GM18526 (cell line): ENCODE measurements around the gene PAFAH1B1.
A peak's percentile ranks its signal among the peaks of the same experiment; 100 is the strongest.

ENCODE experiments used
- POLR2A ChIP-seq: IDR thresholded peaks from 3 replicates; pipeline ENCODE4 v1.6.1; 2011; ENCODE audit not compliant: insufficient read length; ENCODE audit errors: extremely low read depth

PAFAH1B1 gene

DNA sequence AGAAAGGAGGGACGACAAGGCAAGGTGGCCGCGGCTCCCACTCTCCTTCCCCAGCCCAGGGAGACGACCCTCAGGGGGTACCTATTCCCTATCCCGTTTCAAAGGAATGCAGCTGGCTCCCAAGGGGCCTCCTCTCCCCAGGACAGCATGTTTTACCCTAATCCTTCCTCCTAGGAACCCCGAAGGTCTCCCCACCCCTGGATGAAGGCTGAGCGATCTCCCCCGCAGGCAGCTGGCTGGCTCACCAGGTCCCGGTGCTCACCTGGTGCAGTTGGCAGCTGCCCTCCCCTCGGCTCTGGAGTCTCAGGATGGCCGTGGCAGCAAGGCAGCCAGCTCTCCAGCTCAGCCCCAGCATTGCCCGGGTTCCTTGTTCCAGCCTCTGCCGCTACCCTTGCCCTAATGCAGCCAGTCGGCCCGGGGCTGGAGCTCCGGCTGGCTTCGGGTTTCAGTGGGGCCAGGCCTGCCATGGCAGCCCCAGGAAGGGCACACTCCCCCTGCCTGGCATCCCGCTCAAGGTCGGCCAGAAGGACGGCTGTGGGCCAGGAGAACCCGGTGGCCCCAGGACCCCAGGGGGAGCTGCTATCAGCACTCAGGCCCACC, 113.6 kb downstream of the PAFAH1B1 start:
- no peak for TF ChIP-seq POLR2A

DNA sequence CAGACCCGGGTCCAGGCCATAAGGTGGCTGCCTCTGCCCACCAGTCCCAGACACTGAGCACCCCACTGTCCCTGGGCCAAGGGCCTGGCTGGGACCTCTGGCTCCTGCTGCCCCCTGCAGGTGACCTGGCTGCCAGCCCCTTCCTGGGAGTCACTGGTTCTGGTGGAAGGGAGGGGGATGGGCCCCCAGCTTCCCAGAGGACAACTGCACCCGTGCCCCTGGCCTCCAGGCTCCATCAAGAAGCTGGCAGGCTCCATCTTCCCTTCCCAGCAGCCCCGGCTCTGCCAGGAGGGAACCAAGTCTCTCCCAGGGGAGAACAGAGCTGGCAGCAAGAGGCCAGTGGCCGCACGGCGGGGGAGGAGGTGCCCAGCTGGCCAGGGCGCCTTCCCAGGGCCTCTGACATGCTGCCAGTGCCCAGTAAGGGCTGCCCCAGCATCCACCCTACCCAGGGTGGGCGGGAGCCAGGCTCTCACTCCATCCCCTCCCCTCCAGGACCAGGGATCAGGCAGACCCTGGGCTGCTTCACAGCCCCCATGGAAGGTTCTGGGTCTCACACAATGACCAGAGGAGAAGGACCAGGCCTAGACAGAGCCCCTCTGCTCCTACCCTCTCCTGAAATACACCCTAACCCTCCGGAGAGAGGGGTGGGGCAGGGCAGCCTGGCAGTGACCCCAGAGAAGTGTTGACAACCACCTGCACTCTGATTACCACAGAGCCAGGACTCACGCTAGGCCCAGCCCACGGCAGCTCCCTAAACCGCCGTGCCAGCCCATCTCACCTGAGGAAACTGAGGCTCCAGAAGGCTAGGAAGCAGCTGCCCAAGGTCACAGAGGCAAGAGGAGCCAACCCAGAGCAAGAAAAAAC, 114.5 kb downstream of the PAFAH1B1 start:
- TF ChIP-seq POLR2A = no peak

DNA sequence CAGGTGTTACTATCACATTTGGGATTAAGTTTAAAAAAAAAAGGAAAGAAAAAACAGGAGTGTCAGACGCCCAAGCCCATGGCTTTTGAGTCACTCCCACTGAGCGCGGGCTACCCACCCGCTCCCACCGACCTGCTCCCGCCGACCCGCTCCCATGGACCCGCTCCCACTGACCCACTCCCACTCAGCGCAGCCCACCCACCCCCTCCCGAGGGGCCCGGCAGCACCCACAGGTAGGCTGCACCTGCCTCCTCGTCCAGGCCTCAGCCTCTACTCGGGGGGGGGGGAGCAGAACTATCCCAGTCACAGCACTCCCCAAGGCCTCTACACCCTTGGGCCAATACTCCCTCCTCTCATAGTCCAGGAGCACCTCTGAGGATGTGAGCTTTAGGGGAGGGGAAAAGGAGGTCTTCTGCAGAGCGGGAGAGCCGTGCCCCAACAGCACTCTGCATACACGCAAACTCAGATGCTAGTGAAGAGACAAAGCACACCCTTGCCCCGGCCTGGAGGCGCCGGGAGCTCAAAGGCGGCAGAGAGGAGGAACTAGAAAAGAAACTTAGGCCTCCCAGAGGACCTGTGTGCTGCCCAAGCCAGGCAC, 115.2 kb downstream of the PAFAH1B1 start:
- TF ChIP-seq POLR2A = no peak

DNA sequence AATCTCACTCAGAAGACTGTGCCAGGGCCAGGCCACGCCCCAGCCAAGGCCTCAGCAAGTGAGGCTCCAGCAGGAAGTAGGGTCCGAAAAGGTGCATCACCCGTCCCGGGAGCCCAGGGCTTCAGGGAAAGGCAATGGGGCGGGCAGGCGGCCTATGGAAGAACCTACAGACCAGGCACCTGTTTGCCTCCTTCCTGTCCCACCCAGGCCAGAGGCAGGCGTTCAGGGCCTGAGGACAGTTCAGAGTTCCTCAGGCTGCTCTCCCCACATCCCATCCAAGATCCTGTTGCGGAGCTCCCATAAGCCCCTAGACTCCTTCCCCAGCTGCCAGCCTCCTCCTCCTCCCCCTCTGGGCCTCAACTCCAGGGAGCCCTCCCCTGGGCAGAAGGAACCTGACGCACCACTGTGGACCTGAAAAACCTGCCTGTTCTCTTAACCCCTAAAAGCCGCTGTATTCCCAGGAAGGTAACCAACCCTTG, 115.8 kb downstream of the PAFAH1B1 start:
- TF ChIP-seq POLR2A = no peak

DNA sequence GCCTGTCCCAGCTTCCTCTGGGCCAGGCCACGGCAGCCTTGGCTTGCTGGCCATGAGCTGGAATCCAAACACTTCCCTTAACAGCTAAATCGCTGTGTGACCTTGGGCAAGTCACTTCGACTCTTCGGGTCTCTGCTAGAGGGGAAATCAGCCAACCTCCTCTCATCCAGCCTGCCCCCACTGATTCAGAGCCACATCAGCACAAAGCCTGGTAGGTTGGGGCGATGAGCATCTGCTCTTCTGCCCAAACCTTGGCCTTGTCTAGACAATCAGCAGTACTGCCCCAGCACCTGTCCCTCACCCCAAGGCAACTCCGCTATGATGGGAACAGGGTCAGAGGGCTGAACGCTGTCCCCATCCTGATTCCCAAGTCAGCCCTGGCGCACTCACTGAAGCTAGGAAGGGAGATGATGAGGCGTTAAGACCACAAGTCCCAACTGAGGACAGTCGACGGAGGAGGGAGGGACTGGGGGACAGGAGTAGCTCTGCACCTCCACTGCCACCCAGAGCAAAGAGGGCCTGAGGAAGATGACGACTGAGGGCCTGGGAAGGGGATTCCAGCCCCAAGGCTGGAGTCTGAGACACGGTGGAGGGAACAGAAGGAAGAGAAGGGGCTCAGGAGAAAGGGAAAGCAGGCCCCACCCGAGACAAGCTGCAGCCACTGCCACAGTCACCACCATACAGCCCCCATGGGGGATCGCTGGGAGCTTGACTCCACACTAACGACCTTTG, 116.8 kb downstream of the PAFAH1B1 start:
- no peak for TF ChIP-seq POLR2A

GRCh38 chr17:2710803-2711607, 117.6 kb downstream of the PAFAH1B1 start:
- no peak for TF ChIP-seq POLR2A

- TF ChIP-seq POLR2A = peak; percentile 72
Observed at GRCh38 chr17:2711608-2712299, 118.3 kb downstream of the PAFAH1B1 start, which contains the start of gene CLUH. CLUH (minus strand) TSS chr17:2711764; CDS start chr17:2711661, 103 bp downstream.

DNA sequence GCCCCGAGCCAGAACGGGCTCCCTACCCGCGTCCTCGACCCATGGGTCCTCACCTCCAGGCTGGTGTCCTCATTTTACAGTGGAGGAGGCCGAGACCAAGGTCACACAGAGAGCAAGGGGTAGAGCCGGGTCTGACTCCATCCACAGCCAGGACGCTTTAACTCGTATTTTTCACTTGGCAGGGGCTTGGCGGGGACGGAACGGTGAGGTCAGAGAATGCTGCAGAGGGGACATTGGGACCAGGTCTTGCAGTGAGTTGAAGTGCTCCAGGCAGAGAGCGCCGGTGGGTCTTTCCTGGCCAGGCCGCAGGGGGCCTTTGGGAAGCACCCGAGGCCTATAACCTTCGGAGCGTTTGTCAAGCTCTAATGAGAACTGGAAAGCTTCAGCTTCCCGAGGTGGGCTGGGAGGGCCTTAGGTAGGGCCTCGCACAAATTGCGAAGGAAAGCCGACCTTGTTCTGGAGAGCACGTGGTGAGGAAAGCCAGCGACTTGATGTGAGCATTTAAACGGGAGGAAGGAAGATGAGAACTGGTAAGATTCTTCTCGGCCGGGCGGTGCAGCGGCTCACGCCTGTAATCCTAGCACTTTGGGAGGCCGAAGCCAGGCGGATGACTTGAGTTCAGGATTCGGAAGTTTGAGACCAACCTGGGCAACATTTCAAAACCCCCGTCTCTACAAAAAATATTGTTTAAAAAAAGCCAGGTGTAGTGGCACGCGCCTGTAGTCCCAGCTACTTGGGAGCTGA, 119.0 kb downstream of the PAFAH1B1 start:
- TF ChIP-seq POLR2A = no peak

DNA sequence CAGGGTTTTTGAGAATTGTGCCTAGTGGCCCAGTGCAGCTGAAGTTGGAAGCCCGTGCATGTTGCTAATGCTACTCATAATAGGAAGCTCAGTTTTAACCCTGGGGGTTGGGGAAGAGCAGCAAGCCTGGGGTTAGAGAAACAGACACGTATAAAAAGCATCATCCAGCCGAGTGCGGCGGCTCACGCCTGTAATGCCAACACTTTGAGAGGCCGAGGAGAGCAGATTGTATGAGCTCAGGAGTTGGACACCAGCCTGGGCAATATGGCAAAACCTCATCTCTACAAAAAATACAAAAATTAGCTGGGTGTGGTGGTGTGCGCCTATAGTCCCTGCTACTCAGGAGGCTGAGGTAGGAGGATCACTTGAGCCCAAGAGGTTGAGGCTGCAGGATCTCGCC, 120.4 kb downstream of the PAFAH1B1 start:
- TF ChIP-seq POLR2A = no peak

DNA sequence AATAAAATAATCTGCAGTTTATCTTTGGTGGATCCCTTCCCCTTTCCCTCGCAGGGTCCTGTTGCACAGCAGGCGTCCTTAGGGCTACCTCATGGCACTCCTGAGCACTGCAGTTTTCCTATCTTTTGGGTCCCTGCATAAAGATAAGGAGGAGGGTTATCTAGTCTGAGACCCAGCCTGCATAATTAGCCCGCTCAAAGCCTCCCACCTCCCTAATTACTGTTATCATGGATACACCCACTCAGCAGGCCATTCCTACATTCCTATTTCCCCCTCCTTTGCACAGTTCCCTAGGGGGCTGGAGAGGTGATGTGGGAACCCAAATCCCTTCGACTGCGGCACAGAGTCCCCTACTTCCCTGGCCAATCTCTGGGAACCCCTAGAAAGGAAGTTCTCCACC, 123.2 kb downstream of the PAFAH1B1 start:
- TF ChIP-seq POLR2A = no peak

- no peak for TF ChIP-seq POLR2A
Observed at GRCh38 chr17:2718150-2718938, 124.9 kb downstream of the PAFAH1B1 start.

DNA sequence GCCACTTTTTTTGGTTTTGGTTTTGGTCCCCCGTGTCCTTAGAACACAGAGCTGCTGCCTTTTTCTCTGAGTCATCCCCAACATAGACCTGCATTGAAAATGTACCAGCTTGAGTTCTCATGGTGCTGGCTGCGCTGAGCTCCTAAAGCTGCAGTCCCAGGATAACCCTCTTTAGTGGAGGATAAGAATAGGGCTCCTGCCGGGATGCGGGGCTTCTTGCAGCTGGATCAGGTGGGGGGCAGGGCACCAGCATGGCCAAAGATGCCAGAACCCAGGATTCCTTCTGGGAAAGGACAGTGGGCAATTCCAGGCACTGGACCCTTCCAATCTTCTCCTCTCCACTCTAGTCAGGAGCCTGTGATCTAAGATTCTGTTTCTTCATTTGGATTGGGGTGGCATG, 126.4 kb downstream of the PAFAH1B1 start:
- no peak for TF ChIP-seq POLR2A

DNA sequence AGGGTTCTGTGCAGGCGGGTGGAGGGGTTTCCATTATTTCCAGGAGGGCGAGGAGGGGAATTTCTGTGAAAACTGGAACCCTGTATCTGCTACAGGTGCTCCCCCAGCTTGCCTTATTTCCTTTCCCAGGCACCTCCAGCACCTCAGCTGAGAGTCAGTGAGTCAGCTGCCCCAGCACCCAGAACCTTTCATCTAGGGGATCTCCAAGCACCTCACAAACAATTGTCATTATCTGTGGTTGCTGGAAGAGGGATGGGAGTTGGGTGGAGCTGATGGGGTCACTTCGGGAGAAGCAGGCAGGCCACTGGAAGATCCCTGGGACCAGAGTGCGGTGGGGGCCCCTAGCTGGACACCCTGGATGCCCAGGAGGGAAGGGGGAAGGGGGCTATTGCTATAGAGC, 128.1 kb downstream of the PAFAH1B1 start:
- no peak for TF ChIP-seq POLR2A

DNA sequence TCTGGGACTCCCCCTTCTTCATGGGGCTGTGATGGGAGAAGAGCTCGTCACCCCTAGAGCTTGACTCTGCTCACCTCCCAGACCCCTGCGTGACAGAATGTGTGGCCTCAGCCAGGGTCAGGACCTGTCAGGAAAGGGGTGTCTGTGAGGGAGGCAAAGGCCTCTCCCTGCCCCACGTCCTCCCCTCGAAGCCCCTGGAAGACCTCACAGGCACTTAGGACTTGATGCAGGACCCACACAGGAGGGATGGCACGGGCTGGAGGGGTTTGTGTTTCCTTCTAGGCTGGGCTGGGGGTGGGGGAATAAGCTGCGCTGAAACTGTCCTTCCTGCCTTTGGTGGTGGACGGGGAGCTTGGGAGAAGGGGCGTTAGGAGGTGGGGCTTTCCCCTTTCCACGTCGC, 129.2 kb downstream of the PAFAH1B1 start:
- TF ChIP-seq POLR2A = no peak
